Stimulated activated effector memory CD8-positive, alpha-beta T cell treated with anti-CD3 and anti-CD28 coated beads, Interleukin-12 subunit alpha, Interleukin-12 subunit beta, amount 100 ng/mL, for 72 hours (primary cell): ENCODE measurements around the gene ZNF616.
A peak's percentile ranks its signal among the peaks of the same experiment; 100 is the strongest.
"Not testable (repeated sequence)": the region's sequence is repeated elsewhere in the genome, so short reads cannot be mapped to it uniquely, and the experiment has no call there.

ENCODE experiments used
- ATAC-seq: fragments of 150-1000 bp; cut with Tn5 transposase; 2 replicates; pipeline ENCODE4 v1.10.0; 2021
- DNase-seq, 2 donors: peaks; one replicate each; pipeline ENCODE4 v3.0.0; 2021 to 2022; ENCODE audit warnings: low spot score in 2 of 2
- H3K27ac Mint-ChIP-seq: one replicate; pipeline ENCODE4 v1.8.0; 2022; ENCODE audit warnings: mild to moderate bottlenecking, mixed read lengths
- H3K36me3 Mint-ChIP-seq: one replicate; pipeline ENCODE4 v1.8.0; 2022; ENCODE audit warnings: mild to moderate bottlenecking, mixed read lengths
- H3K4me1 Mint-ChIP-seq: one replicate; pipeline ENCODE4 v1.8.0; 2022; ENCODE audit warnings: mixed read lengths
- H3K4me3 Mint-ChIP-seq: one replicate; pipeline ENCODE4 v1.8.0; 2022; ENCODE audit warnings: mild to moderate bottlenecking, mixed read lengths
- H3K9me3 Mint-ChIP-seq: one replicate; pipeline ENCODE4 v1.8.0; 2022; ENCODE audit warnings: mixed read lengths

ZNF616 gene

GRCh38 chr19:52138983-52139251 is 821 bp downstream of the ZNF616 start:
- Mint-ChIP-seq H3K4me1 (peaks cover 30% of the 10 kb centered on the region), H3K4me3 (peak overlapping the region; percentile 98), H3K36me3 (peaks cover 6% of the 10 kb centered on the region), H3K27ac (peak overlapping the region; percentile 95), H3K9me3 (no peaks in the 10 kb centered on the region)
- no peak for DNase-seq
- ATAC-seq: no peak

GRCh38 chr19:52138278-52138982 is 1.3 kb downstream of the ZNF616 start:
- H3K36me3 Mint-ChIP-seq: peaks cover 6% of the 10 kb centered on the region
- no peaks in the 10 kb centered on the region for H3K9me3 Mint-ChIP-seq
- H3K4me3 Mint-ChIP-seq: peak overlapping the region; percentile 98
- DNase-seq (peak in 1 of 2 donors; percentile 55), ATAC-seq (no peak)
- peak overlapping the region; percentile 95 for H3K27ac Mint-ChIP-seq
- H3K4me1 Mint-ChIP-seq: peaks cover 30% of the 10 kb centered on the region

GRCh38 chr19:52120286-52120685 is 19.5 kb downstream of the ZNF616 start:
- H3K27ac Mint-ChIP-seq: no peak overlapping the region
- no peak overlapping the region for H3K4me3 Mint-ChIP-seq
- DNase-seq (no peak), ATAC-seq (no peak)
- H3K9me3 Mint-ChIP-seq: peaks cover 39% of the 10 kb centered on the region
- peaks cover 86% of the 10 kb centered on the region for H3K36me3 Mint-ChIP-seq
- no peaks in the 10 kb centered on the region for H3K4me1 Mint-ChIP-seq

DNA sequence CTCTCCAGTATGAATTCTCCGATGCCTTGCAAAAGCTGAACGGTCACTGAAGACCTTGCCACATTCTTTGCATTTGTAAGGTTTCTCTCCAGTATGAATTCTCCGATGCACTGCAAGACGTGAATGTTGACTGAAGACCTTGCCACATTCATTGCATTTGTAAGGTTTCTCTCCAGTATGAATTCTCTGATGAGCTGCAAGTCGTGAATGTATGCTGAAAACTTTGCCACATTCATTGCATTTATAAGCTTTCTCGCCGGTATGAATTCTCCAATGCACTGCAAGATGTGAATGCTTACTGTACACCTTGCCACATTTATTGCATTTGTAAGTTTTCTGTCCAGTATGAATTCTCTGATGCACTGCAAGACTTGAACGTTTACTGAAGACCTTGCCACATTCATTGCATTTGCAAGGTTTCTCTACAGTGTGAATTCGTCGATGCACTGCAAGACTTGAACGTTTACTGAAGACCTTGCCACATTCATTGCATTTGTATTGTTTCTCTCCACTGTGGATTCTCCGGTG is 24.1 kb downstream of the ZNF616 start:
- no peaks in the 10 kb centered on the region for H3K4me1 Mint-ChIP-seq
- peaks cover 58% of the 10 kb centered on the region for H3K9me3 Mint-ChIP-seq
- ATAC-seq (no peak), DNase-seq (no peak)
- no peak overlapping the region for H3K4me3 Mint-ChIP-seq
- peaks cover 40% of the 10 kb centered on the region for H3K36me3 Mint-ChIP-seq
- H3K27ac Mint-ChIP-seq: no peak overlapping the region

GRCh38 chr19:52114691-52115090 is 25.0 kb downstream of the ZNF616 start:
- peaks cover 31% of the 10 kb centered on the region for H3K36me3 Mint-ChIP-seq
- H3K4me1 Mint-ChIP-seq: no peaks in the 10 kb centered on the region
- H3K9me3 Mint-ChIP-seq: peaks cover 52% of the 10 kb centered on the region
- ATAC-seq (no peak), DNase-seq (no peak)
- no peak overlapping the region for H3K4me3 Mint-ChIP-seq
- H3K27ac Mint-ChIP-seq: no peak overlapping the region

- Mint-ChIP-seq H3K4me3 (no peak overlapping the region), H3K27ac (no peak overlapping the region), H3K36me3 (peaks cover 13% of the 10 kb centered on the region), H3K9me3 (peaks cover 47% of the 10 kb centered on the region), H3K4me1 (no peaks in the 10 kb centered on the region)
- DNase-seq (no peak), ATAC-seq (no peak)
Observed at GRCh38 chr19:52112624-52113023, 27.1 kb downstream of the ZNF616 start.

DNA sequence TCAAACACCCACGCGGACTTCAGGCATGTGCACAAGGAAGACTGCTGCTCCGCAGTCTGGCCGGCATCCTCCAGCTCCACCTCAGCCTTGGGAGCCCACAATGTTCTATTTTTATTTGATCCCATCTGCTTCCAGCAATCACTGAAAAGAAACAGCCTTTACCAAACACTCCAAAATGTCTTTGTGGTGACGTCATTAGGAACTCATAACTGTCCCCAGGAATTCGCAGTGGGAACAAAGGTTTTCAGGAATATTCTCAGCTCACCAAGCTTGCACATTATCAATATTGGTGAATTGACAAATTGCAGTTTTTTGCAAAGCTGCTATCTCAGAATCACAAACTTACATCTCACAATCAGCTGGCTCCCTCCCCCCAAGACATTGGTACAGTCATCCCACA is 29.0 kb downstream of the ZNF616 start:
- peaks cover 47% of the 10 kb centered on the region for H3K9me3 Mint-ChIP-seq
- H3K4me3 Mint-ChIP-seq: no peak overlapping the region
- DNase-seq (no peak), ATAC-seq (no peak)
- H3K27ac Mint-ChIP-seq: no peak overlapping the region
- no peaks in the 10 kb centered on the region for H3K4me1 Mint-ChIP-seq
- H3K36me3 Mint-ChIP-seq: no peaks in the 10 kb centered on the region

DNA sequence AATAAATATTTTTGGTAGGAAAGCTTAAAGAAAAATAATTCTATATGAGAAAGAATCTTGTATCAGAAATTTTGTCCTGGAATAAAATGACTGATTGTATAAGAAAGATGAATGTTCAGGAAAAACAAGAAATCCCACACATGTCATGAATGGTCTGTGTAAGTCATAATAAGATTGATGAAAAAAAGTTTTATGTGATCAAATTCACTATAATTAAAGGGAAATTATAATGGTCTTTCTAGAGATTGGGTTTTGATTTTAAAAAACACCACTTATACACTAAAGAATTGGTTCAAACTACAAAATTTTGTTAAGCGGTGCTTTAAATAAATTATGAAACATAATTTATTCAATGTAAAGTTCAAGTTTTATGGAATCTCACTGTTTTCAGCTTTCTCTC is 37.0 kb downstream of the ZNF616 start:
- DNase-seq (no peak), ATAC-seq (no peak)
- H3K9me3 Mint-ChIP-seq: peaks cover 18% of the 10 kb centered on the region
- no peak overlapping the region for H3K4me3 Mint-ChIP-seq
- H3K27ac Mint-ChIP-seq: no peak overlapping the region
- no peaks in the 10 kb centered on the region for H3K36me3 Mint-ChIP-seq
- H3K4me1 Mint-ChIP-seq: no peaks in the 10 kb centered on the region

- no peaks in the 10 kb centered on the region for H3K36me3 Mint-ChIP-seq
- no peak overlapping the region for H3K27ac Mint-ChIP-seq
- no peaks in the 10 kb centered on the region for H3K4me1 Mint-ChIP-seq
- DNase-seq (no peak), ATAC-seq (no peak)
- no peak overlapping the region for H3K4me3 Mint-ChIP-seq
- H3K9me3 Mint-ChIP-seq: peaks cover 12% of the 10 kb centered on the region
Observed at GRCh38 chr19:52101866-52102562, 37.7 kb downstream of the ZNF616 start.

DNA sequence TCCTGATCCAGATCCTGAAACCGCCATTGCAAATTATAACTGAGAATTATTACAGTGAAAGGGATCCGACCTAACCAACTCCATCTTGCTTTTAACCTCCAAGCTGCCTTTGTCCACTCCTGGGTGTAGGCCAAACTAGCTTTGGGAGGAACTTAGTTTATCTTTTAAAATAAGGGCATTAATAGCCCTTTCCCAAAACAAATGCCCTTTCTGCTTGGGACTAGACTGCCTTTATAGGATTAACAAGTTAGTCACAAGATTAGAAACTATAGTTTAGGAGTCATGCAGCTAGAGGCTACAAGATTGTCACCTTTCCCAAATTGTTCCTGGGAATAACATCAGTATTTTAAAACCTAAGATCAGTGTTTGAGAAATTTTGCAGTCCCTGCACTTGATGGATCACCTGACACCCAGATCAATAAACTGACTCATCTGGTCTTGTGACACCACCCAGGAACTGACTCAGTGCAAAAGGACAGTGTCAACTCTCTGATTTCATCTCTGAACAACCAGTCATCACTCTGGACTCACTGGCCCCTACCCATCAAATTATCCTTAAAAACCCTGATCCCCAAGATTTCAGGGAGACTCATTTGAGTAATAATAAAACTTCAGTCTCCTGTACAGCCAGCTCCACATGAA is 40.1 kb downstream of the ZNF616 start:
- Mint-ChIP-seq H3K4me1 (peaks cover 11% of the 10 kb centered on the region), H3K36me3 (peaks cover 9% of the 10 kb centered on the region), H3K27ac (no peak overlapping the region), H3K9me3 (peaks cover 10% of the 10 kb centered on the region), H3K4me3 (no peak overlapping the region)
- ATAC-seq (peak; percentile 46), DNase-seq (no peak)

- H3K4me3 Mint-ChIP-seq: peak overlapping the region; percentile 96
- H3K27ac Mint-ChIP-seq, ATAC-seq, DNase-seq: not testable (repeated sequence)
- peaks cover 30% of the 10 kb centered on the region for H3K4me1 Mint-ChIP-seq
- peaks cover 38% of the 10 kb centered on the region for H3K36me3 Mint-ChIP-seq
- peaks cover 19% of the 10 kb centered on the region for H3K9me3 Mint-ChIP-seq
Observed at GRCh38 chr19:52096416-52096815, 43.3 kb downstream of the ZNF616 start.

DNA sequence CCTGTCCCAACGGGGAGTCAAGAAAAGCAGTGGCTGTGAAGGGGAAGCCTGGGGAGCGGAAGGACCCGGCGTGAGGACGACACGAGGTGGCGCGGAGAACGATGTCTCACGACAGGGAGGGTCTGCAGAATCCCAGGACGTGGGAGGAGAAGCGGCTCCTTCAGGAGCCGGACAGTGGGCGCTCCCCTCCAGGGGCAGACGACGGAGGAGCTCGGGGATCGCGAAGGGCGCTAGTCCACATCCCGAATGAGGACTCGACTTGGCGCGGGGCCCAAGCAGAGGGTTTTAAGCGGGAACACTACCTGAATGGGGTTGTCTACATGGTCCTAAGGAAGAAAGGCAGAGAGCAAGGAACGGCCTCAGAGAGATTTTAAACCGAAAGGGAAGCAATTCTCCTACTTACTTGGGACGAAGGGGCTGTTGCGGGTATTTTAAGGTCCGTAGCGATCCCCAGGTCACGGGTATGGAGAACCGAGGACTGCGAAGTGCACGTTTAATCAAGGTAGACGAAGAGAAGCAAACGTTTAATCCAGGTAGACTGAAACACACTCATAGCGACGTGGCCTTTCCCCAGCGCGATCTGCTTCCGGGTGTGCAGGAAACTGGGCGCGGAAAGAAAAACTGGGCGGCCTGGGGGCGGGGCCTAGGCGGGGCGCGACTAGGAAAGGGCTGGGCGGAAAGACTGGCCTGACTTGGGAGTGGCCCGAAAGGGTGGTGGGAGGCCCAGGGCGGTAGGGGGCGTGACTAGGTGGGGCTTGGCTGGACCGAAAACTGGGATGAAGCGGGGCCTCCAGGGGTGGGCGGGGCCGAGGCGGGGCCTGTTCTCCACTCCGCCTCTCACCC is 44.3 kb downstream of the ZNF616 start, which contains the start of gene ZNF841:
Gene ZNF841, minus strand, starts transcription at position 594 of the 843 bp plus-strand sequence. CDS start 10,964 bp downstream, outside the sequence.
- Mint-ChIP-seq H3K36me3 (peaks cover 49% of the 10 kb centered on the region), H3K9me3 (peaks cover 26% of the 10 kb centered on the region), H3K27ac (peak within 1 kb of the TSS; percentile 99), H3K4me1 (peaks cover 37% of the 10 kb centered on the region), H3K4me3 (peak within 1 kb of the TSS; percentile 96)
- DNase-seq (peak; percentile 75 to 92), ATAC-seq (peak; percentile 98)

DNA sequence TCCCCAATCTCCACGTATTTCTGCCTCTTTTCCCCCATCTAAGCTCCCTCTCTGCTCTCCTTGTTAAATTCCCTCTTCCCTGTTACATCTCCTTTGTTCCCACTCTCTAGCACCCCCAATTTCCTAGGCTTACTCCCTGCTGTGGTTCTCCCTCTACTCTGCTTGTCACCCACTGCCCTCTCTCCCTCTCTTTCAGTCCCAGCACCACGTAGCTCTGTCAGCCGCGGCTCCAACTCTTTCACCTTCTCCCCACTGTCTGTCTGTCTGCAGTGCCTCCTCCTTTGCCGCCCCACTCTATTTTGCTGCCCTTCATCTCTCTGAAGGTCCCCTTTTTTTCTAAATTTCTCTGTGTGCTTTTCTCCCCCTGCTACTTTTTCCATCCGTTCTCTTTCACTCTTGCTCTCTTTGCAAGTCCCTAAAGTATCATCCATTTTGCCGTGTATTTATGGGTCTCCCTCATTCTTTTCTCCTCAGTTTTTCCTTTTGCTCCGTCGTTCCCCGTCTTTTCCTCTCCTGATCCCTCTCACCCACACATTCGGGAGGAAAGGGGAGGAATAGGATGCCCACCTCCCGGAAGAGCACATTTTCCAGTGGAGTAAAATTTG is 45.1 kb downstream of the ZNF616 start:
- Mint-ChIP-seq H3K4me1 (peaks cover 40% of the 10 kb centered on the region), H3K27ac (peak overlapping the region; percentile 99), H3K9me3 (peaks cover 28% of the 10 kb centered on the region), H3K36me3 (peaks cover 56% of the 10 kb centered on the region), H3K4me3 (peak overlapping the region; percentile 96)
- DNase-seq (no peak), ATAC-seq (no peak)

- Mint-ChIP-seq H3K36me3 (peaks cover 100% of the 10 kb centered on the region), H3K9me3 (peaks cover 16% of the 10 kb centered on the region), H3K4me3 (no peak overlapping the region), H3K4me1 (peaks cover 24% of the 10 kb centered on the region), H3K27ac (no peak overlapping the region)
- no peak for DNase-seq
- no peak for ATAC-seq
Observed at GRCh38 chr19:52086481-52086880, 53.3 kb downstream of the ZNF616 start.
